Fibroblast of skin of scalp (primary cell): ENCODE measurements around the gene CCDC137. TPM values are rescaled to one million over a fixed set of nuclear protein-coding genes. Genes with fewer than 3 reads are reported as not detected.
A peak's percentile ranks its signal among the peaks of the same experiment; 100 is the strongest.
"Not testable (repeated sequence)": the region's sequence is repeated elsewhere in the genome, so short reads cannot be mapped to it uniquely, and the experiment has no call there.

Experiments
- DNase-seq: peaks from one replicate; pipeline ENCODE4 v3.0.0-alpha.2; 2013
- polyA plus RNA-seq, 2 experiments: library from polyadenylated mRNA; unstranded; fragments of 120-200 nt; gene quantifications; one replicate each; pipeline ENCODE4 v1.2.1, GENCODE V29; 2013; ENCODE audit not compliant: insufficient read length in 2 of 2

CCDC137 gene, protein sequence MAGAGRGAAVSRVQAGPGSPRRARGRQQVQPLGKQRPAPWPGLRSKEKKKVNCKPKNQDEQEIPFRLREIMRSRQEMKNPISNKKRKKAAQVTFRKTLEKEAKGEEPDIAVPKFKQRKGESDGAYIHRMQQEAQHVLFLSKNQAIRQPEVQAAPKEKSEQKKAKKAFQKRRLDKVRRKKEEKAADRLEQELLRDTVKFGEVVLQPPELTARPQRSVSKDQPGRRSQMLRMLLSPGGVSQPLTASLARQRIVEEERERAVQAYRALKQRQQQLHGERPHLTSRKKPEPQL
- polyA plus RNA-seq (2013, experiment 1 of 2; ENCODE audit: insufficient read length): 25.3 TPM
- 23.1 TPM for polyA plus RNA-seq (2013, experiment 2 of 2; ENCODE audit: insufficient read length)

DNA sequence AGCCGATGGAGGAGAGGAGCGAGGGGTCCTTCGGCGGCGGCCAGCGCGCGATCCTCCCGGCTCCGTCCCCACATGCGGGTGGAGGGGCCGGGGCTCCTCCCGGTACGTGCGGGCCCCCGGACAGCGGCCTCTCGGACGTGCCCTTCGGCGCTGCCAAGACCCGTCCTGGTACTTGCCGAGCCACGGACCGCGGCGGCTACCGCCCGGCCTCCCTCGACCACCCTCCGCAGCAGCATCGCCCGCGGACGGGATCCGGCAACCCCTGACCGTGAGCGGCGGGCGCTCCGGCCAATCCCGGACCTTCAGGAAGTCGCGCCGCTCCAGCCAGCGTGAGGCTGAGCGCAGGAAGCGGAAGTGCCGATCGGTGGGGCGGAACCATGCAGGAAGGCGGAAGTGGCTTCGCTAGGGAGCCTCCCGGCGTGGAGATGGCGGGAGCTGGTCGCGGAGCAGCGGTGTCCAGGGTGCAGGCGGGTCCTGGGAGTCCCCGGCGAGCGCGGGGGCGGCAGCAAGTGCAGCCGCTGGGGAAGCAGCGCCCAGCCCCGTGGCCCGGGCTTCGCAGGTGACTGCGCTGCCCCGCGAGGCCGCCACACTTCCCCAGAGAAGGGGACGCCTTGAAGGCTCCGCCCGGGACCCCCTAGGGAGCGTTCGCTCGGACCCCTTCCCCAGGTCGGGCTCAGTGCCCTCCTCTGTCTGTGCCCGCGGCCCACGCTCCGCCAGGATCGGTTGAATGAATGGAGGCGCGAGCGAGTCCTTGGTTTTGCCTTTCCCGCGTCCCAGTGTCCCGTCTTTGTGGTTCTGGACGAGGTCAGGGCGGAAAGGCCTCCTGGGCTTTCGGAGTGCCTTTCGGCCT is at the start of gene CCDC137, which contains the start of gene OXLD1:
TSS of gene CCDC137 (plus strand) at position 396 of the 850 bp plus-strand sequence. CDS start at position 426, 30 bp downstream.
TSS of gene OXLD1 (minus strand) at position 264 of the 850 bp plus-strand sequence. CDS start at position 236, 28 bp downstream.
- peak; percentile 97 for DNase-seq

DNA sequence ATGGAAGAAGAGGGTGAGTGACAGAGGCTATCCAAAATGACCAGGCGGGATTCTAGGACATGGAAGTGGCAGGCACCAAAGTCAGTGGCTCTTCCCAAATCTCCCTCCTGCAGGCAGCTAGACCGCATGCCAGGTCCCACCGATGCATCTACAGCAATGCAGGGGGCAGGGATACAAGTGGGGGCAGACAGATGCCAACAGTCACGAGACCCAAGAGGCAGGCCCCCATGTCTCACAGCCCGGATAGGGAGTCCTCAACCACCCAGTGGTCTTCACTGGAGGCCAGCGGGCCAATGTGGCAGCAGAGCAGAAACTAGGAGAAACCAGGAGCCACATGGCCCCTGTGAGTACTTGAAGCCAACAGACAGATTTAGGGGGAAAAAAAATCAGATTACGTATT is 49.7 kb upstream of the CCDC137 start:
- no peak for DNase-seq

DNA sequence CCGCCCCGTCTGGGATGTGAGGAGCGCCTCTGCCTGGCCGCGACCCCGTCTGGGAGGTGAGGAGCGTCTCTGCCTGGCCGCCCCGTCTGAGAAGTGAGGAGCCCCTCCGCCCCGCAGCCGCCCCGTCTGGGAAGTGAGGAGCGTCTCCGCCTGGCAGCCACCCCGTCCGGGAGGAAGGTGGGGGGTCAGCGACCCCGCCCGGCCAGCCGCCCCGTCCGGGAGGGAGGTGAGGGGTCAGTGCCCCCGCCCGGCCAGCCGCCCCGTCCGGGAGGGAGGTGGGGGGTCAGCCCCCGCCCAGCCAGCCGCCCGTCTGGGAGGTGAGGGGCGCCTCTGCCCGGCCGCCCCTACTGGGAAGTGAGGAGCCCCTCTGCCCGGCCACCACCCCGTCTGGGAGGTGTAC is 48.2 kb upstream of the CCDC137 start:
- not testable (repeated sequence) for DNase-seq

DNA sequence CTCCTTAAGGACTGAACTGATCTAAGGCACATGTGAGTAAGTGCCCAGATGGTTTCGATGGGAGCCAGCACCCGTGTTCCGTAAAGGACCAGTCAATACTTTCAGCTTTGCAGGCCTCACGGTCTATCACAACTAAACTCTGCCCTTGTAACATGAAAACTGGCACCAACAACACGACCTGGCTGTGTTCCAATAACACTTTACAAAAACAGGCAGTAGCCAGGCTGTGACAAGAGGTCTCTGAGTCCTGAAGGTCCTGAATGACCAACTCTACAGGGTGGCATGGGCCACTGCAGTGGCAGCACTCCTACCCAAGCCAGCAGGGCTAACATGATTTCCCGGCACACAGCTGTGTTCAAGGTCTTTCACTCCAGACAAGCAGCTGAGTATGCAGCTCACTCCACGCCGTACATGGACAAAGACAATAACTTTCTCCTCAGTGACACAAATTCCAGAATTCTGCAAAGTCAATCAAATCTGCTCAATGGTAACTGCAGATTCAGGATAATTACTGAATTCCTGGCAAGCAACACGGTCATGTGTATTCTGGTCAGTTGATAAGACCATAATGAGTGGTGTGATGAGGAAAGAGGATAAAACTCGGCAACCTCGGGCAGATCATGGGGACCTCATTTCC is 44.9 kb upstream of the CCDC137 start:
- DNase-seq: no peak

DNA sequence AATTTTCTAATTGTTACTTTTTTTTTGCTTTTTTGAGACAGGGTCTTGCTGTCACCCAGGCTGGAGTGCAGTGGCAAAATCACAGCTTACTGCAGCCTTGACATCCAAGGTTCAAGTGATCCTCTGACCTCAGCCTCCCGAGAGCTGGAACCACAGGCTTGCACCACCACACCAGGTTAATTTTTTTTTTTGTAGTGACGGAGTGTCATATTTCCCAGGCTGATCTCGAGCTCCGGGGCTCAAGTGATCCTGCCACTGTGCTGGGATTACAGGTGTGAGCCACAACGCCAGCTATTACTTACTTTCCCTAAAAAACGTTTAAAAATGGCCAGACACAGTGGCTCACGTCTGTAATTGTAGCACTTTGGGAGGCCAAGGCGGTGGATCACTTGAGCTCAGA is 36.3 kb upstream of the CCDC137 start:
- no peak for DNase-seq

DNA sequence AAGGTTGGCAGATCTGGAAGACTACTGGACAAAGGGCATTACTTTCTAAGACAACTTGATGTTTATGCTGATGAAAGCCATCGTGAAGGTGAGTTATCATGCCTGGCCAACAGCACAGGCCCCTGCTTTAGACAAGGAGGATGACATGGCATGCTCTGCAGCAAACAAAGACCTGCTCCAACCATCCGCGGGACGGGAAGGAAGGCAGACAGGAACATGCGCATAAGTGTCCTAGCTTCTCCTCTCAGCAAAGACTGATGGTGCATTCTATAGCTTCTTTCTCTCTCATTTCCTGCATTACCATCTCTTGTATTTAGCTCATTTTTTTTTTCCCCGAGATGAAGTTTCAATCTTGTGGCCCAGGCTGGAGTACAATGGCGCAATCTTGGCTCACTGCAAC is 35.1 kb upstream of the CCDC137 start:
- no peak for DNase-seq

DNA sequence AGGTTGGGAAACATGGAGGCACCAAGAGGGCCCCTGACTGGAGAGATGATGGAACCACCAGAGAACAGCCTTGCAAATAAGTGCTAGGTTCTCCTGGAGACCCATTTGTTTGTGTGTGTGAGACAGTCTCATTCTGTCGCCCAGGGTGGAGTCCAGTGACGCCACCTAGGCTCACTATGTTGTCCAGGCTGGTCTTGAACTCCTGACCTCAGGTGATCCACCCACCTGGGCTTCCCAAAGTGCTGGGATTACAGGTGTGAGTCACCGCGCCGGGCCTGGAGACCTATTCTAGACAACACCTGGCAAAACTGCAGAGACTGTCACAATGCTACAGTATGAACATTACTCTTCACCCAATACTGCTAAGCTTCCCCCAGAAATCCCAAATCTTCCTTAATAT is 31.1 kb upstream of the CCDC137 start:
- DNase-seq: no peak

DNA sequence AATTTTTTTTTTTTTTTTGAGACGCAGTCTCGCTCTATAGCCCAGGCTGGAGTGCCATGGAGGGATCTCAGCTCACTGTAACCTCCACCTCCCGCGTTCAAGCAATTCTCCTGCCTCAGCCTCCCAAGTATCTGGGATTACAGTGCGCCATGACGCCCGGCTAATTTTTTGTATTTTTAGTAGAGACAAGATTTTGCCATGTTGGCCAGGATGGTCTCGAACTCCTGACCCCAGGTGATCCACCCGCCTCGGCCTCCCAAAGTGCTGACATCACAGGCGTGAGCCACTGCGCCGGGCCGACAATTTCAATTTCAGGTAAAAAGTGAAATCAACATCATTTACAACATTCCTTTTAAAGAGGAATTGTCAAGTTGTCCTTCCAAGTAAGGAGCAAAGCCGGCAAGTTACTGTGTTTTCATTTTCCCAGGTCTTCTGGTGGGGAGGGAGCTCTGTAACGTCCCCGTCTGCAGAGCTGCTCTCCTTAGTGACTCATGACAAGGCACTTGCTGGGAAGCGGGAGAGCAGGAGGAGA is 30.5 kb upstream of the CCDC137 start:
- no peak for DNase-seq

DNA sequence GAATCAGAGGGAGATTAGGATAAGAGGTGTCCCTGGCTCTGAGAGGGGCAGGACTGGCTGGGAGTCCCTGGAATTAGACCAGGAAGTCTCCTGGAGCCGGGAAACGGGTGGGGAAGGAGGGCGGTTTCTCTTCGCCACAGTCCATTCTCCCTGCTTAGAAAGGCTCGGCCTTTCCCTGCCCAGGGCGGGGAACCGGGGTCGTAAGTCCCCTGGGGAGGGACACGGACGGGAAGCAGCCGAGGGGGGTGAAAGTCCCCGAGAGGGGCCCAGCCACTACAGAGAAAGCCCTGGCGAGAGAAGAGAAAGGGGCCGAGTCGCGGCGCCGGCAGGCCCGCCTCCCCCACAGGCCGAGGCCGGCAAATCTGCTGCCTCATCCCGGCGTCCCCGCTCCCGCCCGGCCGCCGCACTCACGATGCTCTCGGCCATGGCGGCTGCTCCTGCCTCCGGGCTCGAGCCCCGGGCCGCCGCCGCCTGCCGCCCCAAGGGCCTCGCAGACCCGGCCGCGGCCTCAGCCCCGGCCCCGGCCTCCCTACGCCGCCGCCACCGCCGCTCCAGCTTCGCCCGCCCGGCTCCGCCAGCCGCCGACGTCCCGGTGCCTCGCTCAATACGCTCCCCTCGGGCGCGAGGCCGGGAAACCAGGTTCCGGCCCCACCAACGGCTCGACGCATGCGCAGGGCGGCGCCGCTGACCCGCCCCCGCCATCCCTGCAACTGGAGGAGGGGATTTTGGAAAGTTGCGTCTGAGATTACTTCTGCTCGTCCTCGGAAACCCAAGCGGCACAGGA is 29.8 kb upstream of the CCDC137 start, which contains the start of the genes NPLOC4 and TSPAN10:
TSS of gene NPLOC4 (minus strand) at position 608 of the 784 bp plus-strand sequence. CDS start at position 426, 182 bp downstream.
TSS of gene TSPAN10 (plus strand) at position 692 of the 784 bp plus-strand sequence. CDS start 5,217 bp downstream, outside the sequence.
- DNase-seq: peak; percentile 87

DNA sequence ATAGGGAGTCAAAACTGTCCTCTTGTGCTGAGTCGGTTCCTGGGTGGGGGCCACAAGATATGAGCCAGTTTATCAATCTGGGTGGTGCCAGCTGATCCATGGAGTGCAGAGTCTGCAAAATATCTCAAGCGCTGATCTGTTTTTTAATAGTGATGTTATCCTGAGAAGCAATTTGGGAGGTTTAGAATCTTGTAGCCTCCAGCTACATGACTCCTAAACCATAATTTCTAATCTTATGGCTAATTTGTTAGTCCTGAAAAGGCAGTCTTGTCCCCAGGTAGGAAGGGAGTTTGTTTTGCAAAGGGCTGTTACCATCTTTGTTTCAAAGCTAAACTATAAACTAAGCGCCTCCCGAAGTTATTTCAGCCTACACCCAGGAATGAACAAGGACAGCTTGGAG is 27.9 kb upstream of the CCDC137 start:
- DNase-seq: no peak

DNA sequence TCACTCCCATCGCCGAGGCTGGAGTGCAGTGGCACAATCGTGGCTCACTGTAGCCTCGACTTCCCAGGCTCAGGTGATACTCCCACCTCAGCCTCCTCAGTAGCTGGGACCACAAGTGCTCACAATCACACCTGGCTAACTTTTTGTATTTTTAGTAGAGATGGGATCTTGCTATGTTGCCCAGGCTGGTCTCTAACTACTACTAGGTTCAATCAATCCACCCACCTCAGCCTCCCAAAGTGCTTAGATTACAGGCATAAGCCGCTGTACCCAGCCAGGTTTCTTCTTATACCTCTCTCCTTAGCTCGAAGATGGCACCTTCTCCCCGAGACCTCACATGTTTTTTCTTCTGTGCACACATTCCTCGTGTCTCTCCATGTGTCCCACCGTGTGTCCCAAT is 26.5 kb upstream of the CCDC137 start:
- no peak for DNase-seq

DNA sequence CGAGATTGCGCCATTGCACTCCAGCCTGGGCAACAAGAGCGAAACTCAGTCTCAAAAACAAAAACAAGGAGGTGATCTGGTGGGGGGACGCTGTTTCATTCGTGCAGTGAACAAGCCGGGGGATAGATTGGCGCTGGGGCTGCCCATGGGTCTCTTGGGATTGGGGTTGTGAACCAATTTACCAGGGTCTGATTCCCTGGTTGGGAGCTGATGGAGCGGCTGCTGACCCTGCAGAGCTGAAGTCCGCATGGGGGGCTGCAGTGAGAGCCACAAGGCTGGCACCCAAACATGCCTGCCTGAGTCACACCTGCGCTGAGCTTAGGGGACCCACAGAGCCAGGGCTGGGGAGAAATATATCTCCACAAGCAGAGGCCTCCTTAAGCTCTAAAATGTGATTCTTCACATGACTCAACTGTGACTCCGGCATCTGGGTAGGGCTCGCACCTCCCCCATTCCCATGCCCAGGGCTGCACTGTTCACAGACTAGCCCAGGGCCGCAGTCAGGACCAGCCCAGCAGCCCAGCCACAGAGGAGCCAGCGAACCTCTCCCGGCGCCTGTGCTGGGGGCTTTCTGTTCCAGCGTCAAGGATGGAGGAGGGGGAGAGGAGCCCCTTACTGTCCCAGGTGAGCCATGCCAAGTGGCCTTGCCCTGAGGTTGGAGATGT is 24.6 kb upstream of the CCDC137 start:
- DNase-seq: peak; percentile 65

DNA sequence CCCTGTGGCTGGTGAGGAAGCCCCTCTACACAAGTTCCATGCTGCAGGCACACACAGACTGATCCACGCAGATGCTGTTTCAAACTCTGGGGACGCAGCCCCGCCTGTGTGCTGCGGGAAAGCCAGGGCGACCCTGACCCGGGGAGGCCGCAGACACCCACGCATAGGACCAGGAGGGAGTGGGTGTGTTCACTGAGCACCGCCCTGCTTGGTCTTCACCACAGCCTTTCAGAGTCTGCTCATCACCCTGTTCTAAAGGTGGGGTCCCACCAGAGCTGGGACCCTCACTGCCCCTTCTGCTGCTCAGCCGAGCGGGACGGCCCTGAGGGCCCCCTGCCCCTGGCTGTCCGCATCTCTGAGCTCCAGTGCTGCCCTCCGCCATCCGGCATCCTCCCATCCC is 22.0 kb upstream of the CCDC137 start:
- no peak for DNase-seq

DNA sequence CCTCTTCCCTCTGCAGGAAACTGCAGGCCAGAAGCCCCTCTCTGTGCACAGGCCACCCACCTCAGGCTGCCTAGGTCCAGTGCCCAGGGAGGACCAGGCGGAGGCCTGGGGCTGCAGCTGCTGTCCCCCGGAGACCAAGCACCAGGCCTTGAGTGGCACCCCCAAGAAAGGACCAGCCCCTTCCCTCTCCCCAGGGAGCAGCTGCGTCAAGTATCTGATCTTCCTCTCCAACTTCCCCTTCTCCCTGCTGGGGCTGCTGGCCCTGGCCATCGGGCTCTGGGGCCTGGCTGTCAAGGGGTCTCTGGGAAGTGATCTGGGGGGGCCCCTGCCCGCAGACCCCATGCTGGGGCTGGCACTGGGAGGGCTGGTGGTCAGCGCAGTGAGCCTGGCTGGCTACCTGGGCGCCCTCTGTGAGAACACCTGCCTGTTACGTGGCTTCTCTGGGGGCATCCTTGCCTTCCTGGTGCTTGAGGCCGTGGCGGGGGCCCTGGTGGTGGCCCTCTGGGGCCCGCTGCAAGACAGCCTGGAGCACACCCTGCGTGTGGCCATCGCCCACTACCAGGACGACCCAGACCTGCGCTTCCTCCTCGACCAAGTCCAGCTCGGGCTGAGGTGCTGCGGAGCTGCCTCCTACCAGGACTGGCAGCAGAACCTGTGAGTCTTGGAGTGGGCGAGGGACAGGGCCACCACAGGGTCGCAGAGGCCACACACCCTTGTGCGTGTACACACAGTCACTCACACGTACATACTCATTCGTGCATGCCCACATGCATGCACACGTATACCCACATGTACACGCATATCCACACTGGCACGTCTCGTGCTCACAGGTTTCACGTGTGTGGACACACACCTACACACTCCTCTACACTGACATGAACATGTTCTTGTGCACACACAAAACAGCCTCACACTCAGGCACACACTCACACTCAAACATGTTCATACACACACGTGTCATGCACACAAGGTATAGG is 21.3 kb upstream of the CCDC137 start:
- no peak for DNase-seq

DNA sequence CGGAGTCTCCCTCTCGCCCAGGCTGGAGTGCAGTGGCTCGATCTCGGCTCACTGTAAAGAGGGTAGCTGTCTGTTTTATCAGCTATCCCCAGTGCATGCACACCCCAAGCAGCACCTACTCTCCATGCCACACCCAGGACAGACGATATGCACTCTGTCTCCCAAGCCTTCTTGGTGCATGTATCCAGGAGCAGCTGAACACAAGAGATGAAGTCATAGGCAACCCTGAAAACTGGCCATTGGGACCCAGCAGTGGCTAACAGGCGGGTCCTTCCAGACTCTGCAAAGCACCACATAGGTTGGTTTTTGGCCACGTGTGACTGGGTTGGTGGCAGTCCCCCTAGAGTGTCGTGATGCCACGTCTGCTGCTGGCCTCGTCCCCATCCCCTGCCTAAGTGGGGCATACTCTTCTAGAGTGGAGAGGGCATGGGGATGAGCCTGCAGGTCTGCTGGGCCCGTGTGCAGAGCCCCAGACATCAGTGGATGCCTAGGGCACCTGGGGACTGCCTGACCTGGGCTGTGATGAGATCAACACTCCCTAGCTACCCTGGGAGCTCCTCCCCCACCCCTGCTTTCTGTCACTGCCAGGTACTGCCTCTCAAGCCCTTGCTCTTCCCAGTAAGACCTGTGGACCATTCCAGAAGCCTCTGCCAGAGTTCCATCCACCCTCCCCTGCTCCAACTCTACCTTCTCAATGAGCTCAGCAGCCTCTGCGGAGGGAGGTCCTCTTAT is 19.5 kb upstream of the CCDC137 start:
- DNase-seq: no peak

DNA sequence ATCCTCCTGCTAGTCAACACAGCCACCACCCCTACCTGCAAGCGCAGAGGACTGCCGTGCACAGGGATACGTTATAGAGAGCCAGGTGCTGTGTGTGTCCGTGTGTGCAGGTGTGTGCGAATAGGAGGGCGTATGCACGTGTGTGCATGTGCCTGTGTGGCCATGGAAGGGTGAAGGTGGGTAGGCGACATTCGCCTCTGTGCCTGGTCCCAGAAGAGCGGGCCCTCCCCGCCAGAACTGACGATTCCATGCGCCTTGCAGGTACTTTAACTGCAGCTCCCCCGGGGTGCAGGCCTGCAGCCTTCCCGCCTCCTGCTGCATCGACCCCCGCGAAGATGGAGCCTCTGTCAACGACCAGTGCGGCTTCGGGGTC is 18.9 kb upstream of the CCDC137 start:
- no peak for DNase-seq

DNA sequence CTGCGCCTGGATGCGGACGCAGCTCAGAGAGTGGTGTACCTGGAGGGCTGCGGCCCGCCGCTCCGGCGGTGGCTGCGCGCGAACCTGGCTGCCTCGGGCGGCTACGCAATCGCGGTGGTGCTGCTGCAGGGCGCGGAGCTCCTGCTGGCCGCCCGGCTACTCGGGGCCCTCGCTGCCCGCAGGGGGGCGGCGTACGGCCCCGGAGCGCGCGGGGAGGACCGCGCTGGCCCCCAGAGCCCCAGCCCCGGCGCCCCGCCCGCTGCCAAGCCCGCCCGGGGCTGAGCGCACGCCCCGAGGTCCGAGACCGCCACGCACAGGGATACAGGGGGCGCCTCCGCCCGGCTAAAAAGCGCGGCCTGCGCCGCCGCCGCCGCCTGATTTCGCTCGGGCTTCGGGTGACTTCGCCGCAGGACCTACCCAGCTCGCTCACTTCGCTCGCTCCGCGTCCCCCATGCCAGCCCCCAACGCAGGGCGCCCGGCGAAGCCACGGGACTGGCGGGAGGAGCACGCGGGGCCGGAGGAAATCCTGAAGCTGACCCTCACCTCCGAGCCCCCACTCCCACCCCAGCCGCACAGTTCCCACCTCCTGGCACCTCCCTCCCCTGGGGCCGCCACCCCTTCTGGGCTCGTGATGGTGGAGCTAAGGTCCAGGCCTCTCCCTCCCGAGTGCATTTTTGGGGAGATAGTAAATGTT is 18.4 kb upstream of the CCDC137 start:
- DNase-seq: no peak

DNA sequence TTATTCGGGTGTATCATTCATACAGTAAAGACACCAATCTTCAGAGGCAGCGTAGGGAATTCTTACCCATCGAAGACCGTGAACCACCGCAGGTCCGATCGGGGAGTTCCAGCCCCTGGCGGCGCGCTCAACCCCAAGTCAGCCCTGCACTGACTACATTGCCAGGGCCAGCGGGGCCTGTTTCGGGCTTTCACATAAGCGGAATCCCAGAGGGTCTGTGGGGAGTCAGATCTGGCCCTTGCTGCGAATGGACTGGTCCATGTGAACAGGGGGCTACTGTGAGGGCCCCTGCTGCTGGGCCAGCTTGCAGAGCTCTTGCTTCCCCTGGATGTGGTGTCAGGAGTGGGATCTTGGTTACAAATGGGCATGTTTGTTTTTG is 17.8 kb upstream of the CCDC137 start:
- no peak for DNase-seq

DNA sequence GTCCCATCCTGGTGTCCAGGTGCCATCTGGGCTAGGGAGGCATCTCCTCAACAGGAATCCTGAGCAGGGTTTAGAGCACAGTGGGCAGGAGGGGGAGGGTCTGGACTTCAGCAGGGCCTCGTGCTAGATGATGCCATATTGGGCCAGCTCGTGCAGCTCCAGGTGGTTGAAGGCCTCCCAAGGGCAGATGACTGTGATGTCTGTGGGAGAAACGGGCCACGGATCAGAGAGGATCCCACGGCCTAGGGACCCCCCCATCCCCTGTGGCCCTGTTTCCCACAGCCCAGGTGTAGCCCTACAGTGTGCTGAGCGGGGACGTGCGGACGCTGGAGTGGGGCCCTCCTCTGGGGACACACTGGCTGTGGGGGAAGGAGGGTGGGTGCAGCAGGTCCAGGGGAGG is 15.6 kb upstream of the CCDC137 start:
- DNase-seq: no peak
